HL-60 (cell line): ENCODE results near the gene LENG9.
A peak's percentile ranks its signal among the peaks of the same experiment; 100 is the strongest.

Experiments used
- DNase-seq, 2 experiments: peaks; one replicate each; pipeline ENCODE4 v3.0.0-alpha.2; 2010 to 2020; ENCODE audit warnings: low read depth in 1 of 2, low spot score in 1 of 2
- H3K27ac ChIP-seq: fragments of 250-450 bp; sonication (Bioruptor Pico); replicated peaks from 2 replicates; pipeline ENCODE4 v1.5.1; 2020; ENCODE audit warnings: mild to moderate bottlenecking, moderate library complexity
- H3K27me3 ChIP-seq: fragments of 250-450 bp; sonication (Bioruptor Pico); 2 replicates; pipeline ENCODE4 v1.5.1; 2021; ENCODE audit warnings: mild to moderate bottlenecking, moderate library complexity; ENCODE audit not compliant: insufficient read depth, poor library complexity, severe bottlenecking
- H3K4me3 ChIP-seq: replicated peaks from 2 replicates; pipeline ENCODE4 v1.5.1; 2011; ENCODE audit warnings: mild to moderate bottlenecking, control low read depth, low read length; ENCODE audit not compliant: insufficient read depth
- GABPA ChIP-seq: IDR thresholded peaks from 2 replicates; pipeline ENCODE4 v1.6.1; 2012; ENCODE audit warnings: low read depth
- POLR2AphosphoS5 ChIP-seq: IDR thresholded peaks from 2 replicates; pipeline ENCODE4 v1.6.1; 2012; ENCODE audit warnings: low read depth
- SPI1 ChIP-seq: IDR thresholded peaks from 2 replicates; pipeline ENCODE4 v1.6.1; 2012; ENCODE audit warnings: low read depth, mild to moderate bottlenecking, borderline replicate concordance
- TF ChIP-seq, protein P1 (sequence below): IDR thresholded peaks from 2 replicates; pipeline ENCODE4 v1.6.1; 2012; ENCODE audit warnings: low read depth; ENCODE audit not compliant: insufficient replicate concordance
- TF ChIP-seq, protein P2 (sequence below): IDR thresholded peaks from one replicate; pipeline ENCODE4 v1.5.1; 2011; ENCODE audit warnings: low read length, control low read depth, inconsistent platforms; ENCODE audit not compliant: insufficient read depth

Gene LENG9

GRCh38 chr19:54492568-54492967 lies 29.0 kb upstream of the LENG9 start:
- peak in 1 of 2 experiments; percentile 21 for DNase-seq
- H3K4me3 ChIP-seq, result no peak overlapping the region
- TF ChIP-seq GABPA, result no peak
- TF ChIP-seq, protein P1, sequence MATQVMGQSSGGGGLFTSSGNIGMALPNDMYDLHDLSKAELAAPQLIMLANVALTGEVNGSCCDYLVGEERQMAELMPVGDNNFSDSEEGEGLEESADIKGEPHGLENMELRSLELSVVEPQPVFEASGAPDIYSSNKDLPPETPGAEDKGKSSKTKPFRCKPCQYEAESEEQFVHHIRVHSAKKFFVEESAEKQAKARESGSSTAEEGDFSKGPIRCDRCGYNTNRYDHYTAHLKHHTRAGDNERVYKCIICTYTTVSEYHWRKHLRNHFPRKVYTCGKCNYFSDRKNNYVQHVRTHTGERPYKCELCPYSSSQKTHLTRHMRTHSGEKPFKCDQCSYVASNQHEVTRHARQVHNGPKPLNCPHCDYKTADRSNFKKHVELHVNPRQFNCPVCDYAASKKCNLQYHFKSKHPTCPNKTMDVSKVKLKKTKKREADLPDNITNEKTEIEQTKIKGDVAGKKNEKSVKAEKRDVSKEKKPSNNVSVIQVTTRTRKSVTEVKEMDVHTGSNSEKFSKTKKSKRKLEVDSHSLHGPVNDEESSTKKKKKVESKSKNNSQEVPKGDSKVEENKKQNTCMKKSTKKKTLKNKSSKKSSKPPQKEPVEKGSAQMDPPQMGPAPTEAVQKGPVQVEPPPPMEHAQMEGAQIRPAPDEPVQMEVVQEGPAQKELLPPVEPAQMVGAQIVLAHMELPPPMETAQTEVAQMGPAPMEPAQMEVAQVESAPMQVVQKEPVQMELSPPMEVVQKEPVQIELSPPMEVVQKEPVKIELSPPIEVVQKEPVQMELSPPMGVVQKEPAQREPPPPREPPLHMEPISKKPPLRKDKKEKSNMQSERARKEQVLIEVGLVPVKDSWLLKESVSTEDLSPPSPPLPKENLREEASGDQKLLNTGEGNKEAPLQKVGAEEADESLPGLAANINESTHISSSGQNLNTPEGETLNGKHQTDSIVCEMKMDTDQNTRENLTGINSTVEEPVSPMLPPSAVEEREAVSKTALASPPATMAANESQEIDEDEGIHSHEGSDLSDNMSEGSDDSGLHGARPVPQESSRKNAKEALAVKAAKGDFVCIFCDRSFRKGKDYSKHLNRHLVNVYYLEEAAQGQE, result no peak
- no peak for TF ChIP-seq SPI1
- TF ChIP-seq, protein P2, sequence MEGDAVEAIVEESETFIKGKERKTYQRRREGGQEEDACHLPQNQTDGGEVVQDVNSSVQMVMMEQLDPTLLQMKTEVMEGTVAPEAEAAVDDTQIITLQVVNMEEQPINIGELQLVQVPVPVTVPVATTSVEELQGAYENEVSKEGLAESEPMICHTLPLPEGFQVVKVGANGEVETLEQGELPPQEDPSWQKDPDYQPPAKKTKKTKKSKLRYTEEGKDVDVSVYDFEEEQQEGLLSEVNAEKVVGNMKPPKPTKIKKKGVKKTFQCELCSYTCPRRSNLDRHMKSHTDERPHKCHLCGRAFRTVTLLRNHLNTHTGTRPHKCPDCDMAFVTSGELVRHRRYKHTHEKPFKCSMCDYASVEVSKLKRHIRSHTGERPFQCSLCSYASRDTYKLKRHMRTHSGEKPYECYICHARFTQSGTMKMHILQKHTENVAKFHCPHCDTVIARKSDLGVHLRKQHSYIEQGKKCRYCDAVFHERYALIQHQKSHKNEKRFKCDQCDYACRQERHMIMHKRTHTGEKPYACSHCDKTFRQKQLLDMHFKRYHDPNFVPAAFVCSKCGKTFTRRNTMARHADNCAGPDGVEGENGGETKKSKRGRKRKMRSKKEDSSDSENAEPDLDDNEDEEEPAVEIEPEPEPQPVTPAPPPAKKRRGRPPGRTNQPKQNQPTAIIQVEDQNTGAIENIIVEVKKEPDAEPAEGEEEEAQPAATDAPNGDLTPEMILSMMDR, result no peak
- no peak for TF ChIP-seq POLR2AphosphoS5
- peaks cover 11% of the 10 kb centered on the region for H3K27me3 ChIP-seq
- no peak overlapping the region for H3K27ac ChIP-seq

DNA sequence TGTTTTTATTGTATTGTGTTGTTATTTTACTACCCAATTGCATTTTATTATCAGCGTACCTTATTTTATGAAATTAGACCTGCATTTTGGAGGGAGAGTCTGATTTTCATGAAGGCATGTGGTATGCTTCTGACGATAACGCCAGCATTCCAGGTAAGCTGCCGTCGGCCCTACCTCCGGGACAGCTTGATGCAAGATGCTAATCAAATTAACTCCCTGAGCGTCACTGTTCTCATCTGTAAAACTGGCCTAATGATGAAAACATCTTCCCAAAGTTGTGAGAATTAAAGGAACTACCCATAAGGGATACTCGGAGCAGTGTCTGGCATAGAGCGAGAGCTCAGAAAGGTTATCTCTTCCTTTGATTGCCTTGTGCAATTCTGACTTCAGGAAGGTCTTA lies 26.2 kb upstream of the LENG9 start:
- DNase-seq, result no peak
- TF ChIP-seq GABPA, result no peak
- TF ChIP-seq, protein P1, result no peak
- no peak for TF ChIP-seq POLR2AphosphoS5
- no peak for TF ChIP-seq SPI1
- TF ChIP-seq, protein P2, result no peak
- H3K27ac ChIP-seq, result no peak overlapping the region
- H3K4me3 ChIP-seq, result no peak overlapping the region
- peaks cover 16% of the 10 kb centered on the region for H3K27me3 ChIP-seq

GRCh38 chr19:54489341-54489740 lies 25.8 kb upstream of the LENG9 start:
- Histone ChIP-seq H3K27me3 (peaks cover 20% of the 10 kb centered on the region), H3K27ac (no peak overlapping the region), H3K4me3 (no peak overlapping the region)
- DNase-seq, result no peak
- TF ChIP-seq, protein P1, result no peak
- TF ChIP-seq GABPA (no peak), POLR2AphosphoS5 (no peak), SPI1 (no peak)
- TF ChIP-seq, protein P2, result no peak
